Measurements from ENCODE around the gene KIAA0232. TPM values are rescaled to one million over a fixed set of nuclear protein-coding genes. Genes with fewer than 3 reads are reported as not detected.
"Not testable (repeated sequence)": the region's sequence is repeated elsewhere in the genome, so short reads cannot be mapped to it uniquely, and the experiment has no call there.

Gene KIAA0232
- total RNA-seq, 2 experiments from 2014 or later: 13.5 to 14.4 TPM

- Mint-ChIP-seq H3K9me3 (no peaks in the 10 kb centered on the region), H3K4me3 (no peak overlapping the region), H3K27ac (no peak overlapping the region), H3K4me1 (ENCODE audit: low read depth) (peaks cover 45% of the 10 kb centered on the region), H3K36me3 (ENCODE audit: low read depth) (peaks cover 4% of the 10 kb centered on the region), H3K27me3 (ENCODE audit: low read depth) (peaks cover 3% of the 10 kb centered on the region)
- intact Hi-C loops (cut with micrococcal nuclease): no loop called here
- CTCF ChIA-PET: interaction anchor here (0.8 to 4.7 kb wide), 8 partner anchors 8 to 162 kb away, joined by 3 to 30 read pairs (median 4); partner anchors contain the start of genes GRPEL1 and TADA2B
- peak; percentile 68 for DNase-seq
Observed at GRCh38 chr4:6907658-6908191, 125.2 kb downstream of the KIAA0232 start.

DNA sequence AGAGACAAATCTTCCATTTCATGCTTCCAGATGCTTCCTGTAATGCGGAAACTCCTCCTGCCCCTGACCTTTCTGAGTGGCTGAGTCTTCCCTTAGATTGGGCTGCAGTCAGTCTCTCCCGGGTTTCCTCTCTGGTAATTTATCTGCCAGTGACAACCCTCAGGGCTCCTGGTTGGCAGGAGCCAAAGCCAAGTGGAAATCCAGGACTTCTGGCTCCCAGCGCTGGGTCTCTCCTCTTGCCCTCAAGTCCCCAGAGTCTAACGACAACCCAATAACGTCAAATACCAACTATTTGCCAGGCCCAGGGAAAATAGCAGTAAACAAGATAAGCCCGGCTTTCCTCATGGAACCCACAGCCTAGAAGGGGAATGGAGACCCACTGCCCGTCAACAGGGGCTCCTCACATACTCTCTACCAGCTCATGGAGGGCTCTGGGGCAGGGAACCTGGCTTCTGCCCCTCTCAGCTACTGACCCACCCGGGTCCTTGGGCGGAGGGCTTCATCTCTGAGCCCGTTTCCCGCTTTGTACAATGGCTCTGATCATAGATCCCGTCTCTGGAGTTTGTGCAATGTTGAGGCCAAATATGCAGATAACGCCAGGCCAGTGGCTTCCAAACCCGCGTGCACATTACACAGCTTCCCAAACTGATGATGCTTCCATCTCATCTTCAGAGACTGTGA lies 126.0 kb downstream of the KIAA0232 start:
- Mint-ChIP-seq H3K36me3 (ENCODE audit: low read depth) (peaks cover 5% of the 10 kb centered on the region), H3K9me3 (no peaks in the 10 kb centered on the region), H3K27me3 (ENCODE audit: low read depth) (peaks cover 3% of the 10 kb centered on the region), H3K27ac (peak overlapping the region; percentile 86), H3K4me1 (ENCODE audit: low read depth) (peaks cover 49% of the 10 kb centered on the region), H3K4me3 (peak overlapping the region; percentile 83)
- intact Hi-C loops (cut with micrococcal nuclease): loop anchor here (1.0 kb wide), 8 partner anchors 9 to 268 kb away; partner anchors contain the start of genes GRPEL1, MRFAP1 and TADA2B
- CTCF ChIA-PET: interaction anchor here (0.6 to 4.7 kb wide), 13 partner anchors 8 to 189 kb away, joined by 3 to 30 read pairs (median 3); partner anchors contain the start of genes GRPEL1 and TADA2B
- DNase-seq: no peak

DNA sequence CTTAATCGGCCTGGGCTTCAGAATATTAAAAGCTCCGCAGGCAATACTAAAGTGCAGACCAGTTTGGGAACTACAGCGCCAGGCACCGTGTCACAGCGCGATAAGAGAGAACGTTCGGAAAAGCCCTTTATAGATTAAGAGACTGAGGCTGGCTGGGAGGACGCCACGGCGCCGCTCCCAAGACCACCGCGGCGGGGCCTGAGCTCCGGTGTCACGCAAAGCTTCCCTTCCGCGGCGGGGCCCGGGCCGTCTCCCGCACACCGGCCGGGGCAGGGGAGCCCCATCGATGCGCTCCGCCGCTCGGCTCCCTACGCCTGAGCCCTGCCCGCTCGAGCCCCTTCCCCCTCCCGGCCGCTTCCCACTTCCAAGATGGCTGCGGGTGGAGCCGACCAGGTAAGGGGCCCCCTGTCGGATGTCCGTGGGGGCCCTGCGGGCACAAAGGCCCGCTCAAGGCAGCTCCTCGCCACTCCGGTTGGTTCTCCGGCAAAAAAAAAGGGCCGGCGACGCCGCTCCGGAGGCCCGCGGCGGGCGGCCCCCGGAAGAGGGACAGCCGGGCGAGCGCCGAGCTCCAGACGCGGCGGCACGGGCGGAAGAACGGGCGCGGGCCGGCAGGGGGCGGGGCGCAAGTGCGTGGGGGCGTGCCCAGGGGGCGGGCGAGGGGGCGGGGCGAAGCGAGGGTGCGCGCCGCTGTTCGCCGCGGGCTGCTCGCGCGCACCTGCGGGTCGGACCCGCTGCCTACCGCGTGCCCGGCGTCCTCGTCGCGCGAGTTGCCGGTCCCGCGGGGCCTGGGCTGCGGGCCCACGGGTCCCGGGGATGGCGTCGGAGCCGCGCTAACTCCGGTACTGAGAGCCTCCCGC lies 126.8 kb downstream of the KIAA0232 start, which contains the start of gene TBC1D14:
TSS of gene TBC1D14 (plus strand) at position 714 of the 857 bp plus-strand sequence. CDS start 13,564 bp downstream, outside the sequence.
- H3K36me3 Mint-ChIP-seq (ENCODE audit: low read depth): peaks cover 5% of the 10 kb centered on the region
- DNase-seq: peak; percentile 88
- no peaks in the 10 kb centered on the region for H3K9me3 Mint-ChIP-seq
- peaks cover 3% of the 10 kb centered on the region for H3K27me3 Mint-ChIP-seq (ENCODE audit: low read depth)
- peak within 1 kb of the TSS; percentile 86 for H3K27ac Mint-ChIP-seq
- peak within 1 kb of the TSS; percentile 92 for H3K4me3 Mint-ChIP-seq
- intact Hi-C loops (cut with micrococcal nuclease): loop anchor here (1.0 kb wide), 8 partner anchors 9 to 269 kb away; partner anchors contain the start of genes GRPEL1, MRFAP1 and TADA2B
- CTCF ChIA-PET: interaction anchor here (0.6 to 4.7 kb wide), 12 partner anchors 8 to 439 kb away, joined by 3 to 30 read pairs (median 3); partner anchors contain the start of genes GRPEL1 and TADA2B
- H3K4me1 Mint-ChIP-seq (ENCODE audit: low read depth): peaks cover 45% of the 10 kb centered on the region

GRCh38 chr4:6909970-6910339 lies 127.4 kb downstream of the KIAA0232 start:
- peak; percentile 47 for DNase-seq

DNA sequence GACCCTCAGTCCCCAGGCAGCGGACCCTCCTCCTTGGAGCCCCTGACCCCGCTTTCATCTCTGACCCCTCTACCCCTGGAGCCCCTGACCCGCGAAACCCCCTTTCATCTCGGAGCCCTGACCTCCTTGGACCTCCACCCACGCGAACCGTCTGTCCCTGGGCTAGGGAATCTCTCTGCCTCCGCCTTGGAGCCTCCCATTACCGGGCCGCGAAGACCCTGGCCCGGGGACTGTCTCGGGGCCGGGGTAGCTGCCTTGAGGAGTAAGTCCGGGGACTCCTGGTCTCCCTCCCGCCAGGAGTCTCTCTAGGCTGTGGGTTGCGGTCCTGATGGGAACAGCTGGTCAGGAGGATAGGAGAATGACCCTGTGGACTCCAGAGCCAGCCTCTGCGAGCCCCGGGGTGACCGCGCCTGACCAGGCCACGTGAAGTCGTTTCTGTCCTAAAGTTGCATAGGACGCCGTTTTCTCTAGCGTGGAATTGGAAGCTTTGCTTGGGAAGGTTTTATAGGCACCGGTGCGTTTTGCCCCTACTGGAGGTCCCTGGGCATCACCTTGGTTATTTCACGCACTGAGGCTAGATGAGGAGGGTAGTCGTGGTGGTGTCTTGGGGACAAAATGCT lies 127.9 kb downstream of the KIAA0232 start:
- intact Hi-C loops (cut with micrococcal nuclease): no loop called here
- Mint-ChIP-seq H3K9me3 (no peaks in the 10 kb centered on the region), H3K27me3 (ENCODE audit: low read depth) (peaks cover 3% of the 10 kb centered on the region), H3K4me3 (peak overlapping the region; percentile 92), H3K4me1 (ENCODE audit: low read depth) (peaks cover 45% of the 10 kb centered on the region), H3K27ac (peak overlapping the region; percentile 84), H3K36me3 (ENCODE audit: low read depth) (peaks cover 5% of the 10 kb centered on the region)
- DNase-seq: no peak
- CTCF ChIA-PET: interaction anchor here (0.6 to 2.0 kb wide), 7 partner anchors 10 to 158 kb away, joined by 3 to 13 read pairs (median 5); partner anchors contain the start of gene GRPEL1

More at GRCh38 chr4:6909970-6910339, 127.4 kb downstream of the KIAA0232 start:
- Mint-ChIP-seq H3K9me3 (no peaks in the 10 kb centered on the region), H3K4me3 (peak overlapping the region; percentile 92), H3K27me3 (ENCODE audit: low read depth) (peaks cover 3% of the 10 kb centered on the region), H3K36me3 (ENCODE audit: low read depth) (peaks cover 5% of the 10 kb centered on the region), H3K4me1 (ENCODE audit: low read depth) (peaks cover 43% of the 10 kb centered on the region), H3K27ac (no peak overlapping the region)
- intact Hi-C loops (cut with micrococcal nuclease): loop anchor here (1.0 kb wide), 8 partner anchors 8 to 270 kb away; partner anchors contain the start of genes GRPEL1, MRFAP1 and TADA2B
- CTCF ChIA-PET: interaction anchor here (0.6 to 4.7 kb wide), 9 partner anchors 8 to 439 kb away, joined by 3 to 30 read pairs (median 5); partner anchors contain the start of gene GRPEL1

GRCh38 chr4:6910960-6911874 lies 128.7 kb downstream of the KIAA0232 start:
- CTCF ChIA-PET: interaction anchor here (0.6 to 2.9 kb wide), 14 partner anchors 9 to 191 kb away, joined by 3 to 14 read pairs (median 4); partner anchors contain the start of gene GRPEL1
- no peak for DNase-seq
- peak overlapping the region; percentile 92 for H3K4me3 Mint-ChIP-seq
- no peaks in the 10 kb centered on the region for H3K9me3 Mint-ChIP-seq
- no peak overlapping the region for H3K27ac Mint-ChIP-seq
- intact Hi-C loops (cut with micrococcal nuclease): no loop called here
- peaks cover 3% of the 10 kb centered on the region for H3K27me3 Mint-ChIP-seq (ENCODE audit: low read depth)
- H3K4me1 Mint-ChIP-seq (ENCODE audit: low read depth): peaks cover 50% of the 10 kb centered on the region
- peaks cover 5% of the 10 kb centered on the region for H3K36me3 Mint-ChIP-seq (ENCODE audit: low read depth)

- H3K27me3 Mint-ChIP-seq (ENCODE audit: low read depth); H3K9me3 Mint-ChIP-seq; H3K4me3 Mint-ChIP-seq; DNase-seq; H3K27ac Mint-ChIP-seq; intact Hi-C loops (cut with micrococcal nuclease); H3K36me3 Mint-ChIP-seq (ENCODE audit: low read depth): not testable (repeated sequence)
- CTCF ChIA-PET: interaction anchor here (0.6 to 2.9 kb wide), 13 partner anchors 8 to 192 kb away, joined by 3 to 14 read pairs (median 5); partner anchors contain the start of gene GRPEL1
- peaks cover 57% of the 10 kb centered on the region for H3K4me1 Mint-ChIP-seq (ENCODE audit: low read depth)
Observed at GRCh38 chr4:6911917-6912316, 129.4 kb downstream of the KIAA0232 start.

DNA sequence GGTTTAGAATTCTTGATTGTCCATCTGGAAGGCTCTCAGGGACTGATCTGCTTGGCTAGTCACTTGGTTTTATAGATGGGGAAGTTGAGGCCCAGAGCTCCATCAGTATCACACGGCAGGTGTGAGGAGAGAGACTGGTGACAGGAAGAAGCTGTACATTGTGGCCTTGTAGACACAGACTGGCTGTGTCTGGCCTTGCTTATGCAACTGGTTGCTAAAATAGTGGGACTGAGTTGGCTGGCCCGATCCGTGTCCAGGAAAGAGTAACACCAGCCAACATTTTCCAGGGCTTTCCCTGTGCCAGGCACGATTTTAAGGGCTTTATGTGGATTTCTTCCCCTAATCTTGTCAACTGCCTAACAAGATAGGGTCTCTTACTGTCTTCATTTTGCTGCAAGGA lies 129.9 kb downstream of the KIAA0232 start:
- Mint-ChIP-seq H3K4me3 (no peak overlapping the region), H3K27me3 (ENCODE audit: low read depth) (peaks cover 3% of the 10 kb centered on the region), H3K27ac (no peak overlapping the region), H3K9me3 (no peaks in the 10 kb centered on the region), H3K4me1 (ENCODE audit: low read depth) (peaks cover 60% of the 10 kb centered on the region), H3K36me3 (ENCODE audit: low read depth) (peaks cover 5% of the 10 kb centered on the region)
- no peak for DNase-seq
- CTCF ChIA-PET: interaction anchor here (0.6 to 2.9 kb wide), 12 partner anchors 10 to 159 kb away, joined by 3 to 14 read pairs (median 5); partner anchors contain the start of gene GRPEL1
- intact Hi-C loops (cut with micrococcal nuclease): no loop called here

DNA sequence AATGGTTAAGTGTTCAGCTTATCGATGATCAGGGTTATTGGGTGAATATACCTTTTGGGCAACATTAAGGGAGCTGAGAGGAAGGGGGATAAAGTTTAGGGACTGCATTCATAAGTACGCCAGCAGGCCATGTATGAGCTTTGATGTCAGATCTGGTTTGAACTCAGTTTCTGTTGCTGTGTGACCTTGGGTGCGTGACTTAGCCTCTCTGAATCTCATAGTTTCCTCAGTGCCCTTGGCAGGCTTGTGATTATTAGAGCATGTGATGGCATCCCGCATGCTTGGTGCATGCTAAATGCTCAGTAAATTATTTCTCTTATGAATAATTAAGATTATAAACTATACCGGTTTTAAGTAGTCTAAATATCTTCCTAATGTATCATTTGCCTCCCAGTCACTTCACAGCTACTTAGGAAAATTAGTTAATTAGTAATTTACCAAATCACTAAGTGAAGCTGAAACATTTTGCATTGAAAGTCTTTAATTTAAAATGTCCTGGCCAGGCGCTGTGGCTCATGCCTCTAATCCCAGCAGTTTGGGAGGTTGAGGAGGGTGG lies 130.9 kb downstream of the KIAA0232 start:
- no peak overlapping the region for H3K4me3 Mint-ChIP-seq
- CTCF ChIA-PET: interaction anchor here (0.7 to 2.9 kb wide), 6 partner anchors 13 to 910 kb away, joined by 3 to 14 read pairs (median 5); no protein-coding TSS in a partner anchor
- peaks cover 5% of the 10 kb centered on the region for H3K36me3 Mint-ChIP-seq (ENCODE audit: low read depth)
- DNase-seq: no peak
- no peaks in the 10 kb centered on the region for H3K9me3 Mint-ChIP-seq
- intact Hi-C loops (cut with micrococcal nuclease): no loop called here
- no peak overlapping the region for H3K27ac Mint-ChIP-seq
- peaks cover 62% of the 10 kb centered on the region for H3K4me1 Mint-ChIP-seq (ENCODE audit: low read depth)
- no peaks in the 10 kb centered on the region for H3K27me3 Mint-ChIP-seq (ENCODE audit: low read depth)

DNA sequence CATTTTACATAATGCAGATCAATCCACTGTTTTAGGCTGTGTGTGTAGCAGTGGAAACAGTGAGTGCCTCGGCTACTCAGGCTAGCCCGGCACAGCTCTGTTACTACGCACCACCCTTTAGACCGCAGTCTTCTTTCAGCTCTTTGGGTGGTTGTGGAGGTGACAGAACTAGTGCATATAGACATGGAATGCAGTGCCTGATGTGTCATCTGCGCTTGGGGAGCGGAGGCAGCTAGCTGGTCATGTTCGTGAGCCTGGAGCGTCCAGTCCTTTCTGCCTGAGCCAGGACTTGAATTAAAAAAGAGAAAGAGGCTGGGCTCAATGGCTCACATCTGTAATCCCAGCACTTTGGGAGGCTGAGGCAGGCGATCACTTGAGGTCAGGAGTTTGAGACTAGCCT lies 131.9 kb downstream of the KIAA0232 start:
- intact Hi-C loops (cut with micrococcal nuclease): no loop called here
- CTCF ChIA-PET: interaction anchor here (0.8 to 2.1 kb wide), 5 partner anchors 12 to 196 kb away, joined by 3 to 7 read pairs (median 3); no protein-coding TSS in a partner anchor
- Mint-ChIP-seq H3K36me3 (ENCODE audit: low read depth) (peaks cover 5% of the 10 kb centered on the region), H3K27me3 (ENCODE audit: low read depth) (no peaks in the 10 kb centered on the region), H3K4me3 (no peak overlapping the region), H3K27ac (no peak overlapping the region), H3K9me3 (no peaks in the 10 kb centered on the region), H3K4me1 (ENCODE audit: low read depth) (peaks cover 63% of the 10 kb centered on the region)
- no peak for DNase-seq
